MCF 10A (cell line): ENCODE measurements around the gene CCDC150. TPM values are rescaled to one million over a fixed set of nuclear protein-coding genes. Genes with fewer than 3 reads are reported as not detected.

Source experiments
- BruUV-seq: library from RNA; stranded (reverse); fragments of 400-500 nt; replicated peaks from 2 replicates; lab custom pipeline; 2021; lab: Mats Ljungman, UMichigan
- CTCF ChIA-PET: fragments of 300-600 bp; sonication (Branson Sonifier 250); formaldehyde crosslinking; extraction: SDS; loops from one replicate; lab custom pipeline; 2021; ENCODE audit warnings: antibody characterized with exemption, inconsistent platforms; lab: Yijun Ruan, JAX
- POLR2A ChIA-PET: fragments of 300-600, 350-650 bp; sonication (Branson Sonifier 250); formaldehyde crosslinking; extraction: SDS; loops from one replicate; lab custom pipeline; 2020; ENCODE audit warnings: antibody characterized with exemption, inconsistent platforms; lab: Yijun Ruan, JAX
- DNase-seq: peaks from one replicate; pipeline ENCODE4 v3.0.0-alpha.2; 2018; ENCODE audit not compliant: unreplicated experiment
- H3K27ac Mint-ChIP-seq: one replicate; pipeline ENCODE4 v1.8.0; 2022; ENCODE audit warnings: mild to moderate bottlenecking, low read depth, mixed read lengths; ENCODE audit not compliant: unreplicated experiment
- H3K27me3 Mint-ChIP-seq: one replicate; pipeline ENCODE4 v1.8.0; 2022; ENCODE audit warnings: mixed read lengths; ENCODE audit not compliant: insufficient read depth, unreplicated experiment
- H3K36me3 Mint-ChIP-seq: one replicate; pipeline ENCODE4 v1.8.0; 2022; ENCODE audit warnings: mild to moderate bottlenecking, moderate library complexity, mixed read lengths; ENCODE audit not compliant: insufficient read depth, unreplicated experiment
- H3K4me1 Mint-ChIP-seq: one replicate; pipeline ENCODE4 v1.8.0; 2022; ENCODE audit warnings: mixed read lengths; ENCODE audit not compliant: insufficient read depth, unreplicated experiment
- H3K4me3 Mint-ChIP-seq: one replicate; pipeline ENCODE4 v1.8.0; 2022; ENCODE audit warnings: mild to moderate bottlenecking, moderate library complexity, mixed read lengths; ENCODE audit not compliant: unreplicated experiment
- H3K9me3 Mint-ChIP-seq: one replicate; pipeline ENCODE4 v1.8.0; 2022; ENCODE audit warnings: mixed read lengths; ENCODE audit not compliant: unreplicated experiment
- intact Hi-C: fragments of 100-400 bp; cut with micrococcal nuclease; formaldehyde crosslinking; loops from 2 replicates; pipeline ENCODE4 v1.14.1; 2022
- total RNA-seq: library from RNA; stranded (reverse); gene quantifications from 2 replicates; pipeline ENCODE4 v1.2.3, GENCODE V29; 2022
- TF ChIP-seq, protein P1 (sequence below): fragments of 200-600 bp; IDR thresholded peaks from one replicate; pipeline ENCODE4 v1.8.0; 2022; ENCODE audit warnings: antibody characterized with exemption, mild to moderate bottlenecking; ENCODE audit not compliant: unreplicated experiment

Gene CCDC150
- total RNA-seq, 1 experiment from 2014 or later = 8.1 TPM

DNA sequence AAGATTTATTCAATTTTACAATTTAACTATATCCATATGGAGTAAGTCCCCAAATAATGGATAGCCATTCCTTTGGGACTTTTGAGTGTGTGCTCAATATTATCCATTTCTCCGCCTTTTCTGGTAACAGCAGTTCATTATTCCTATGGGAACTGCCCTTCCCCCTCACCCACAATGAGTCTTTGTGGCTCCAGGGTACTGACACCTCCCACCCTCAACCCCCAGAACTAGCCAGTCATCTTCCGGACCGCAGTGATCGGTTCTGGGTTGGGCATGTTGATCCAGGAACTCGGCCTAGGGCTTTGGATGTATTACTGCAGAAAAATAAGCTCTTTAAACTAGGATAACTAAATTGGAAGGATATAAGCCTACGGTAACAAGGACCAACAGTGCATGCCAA, 45.4 kb upstream of the CCDC150 start:
- intact Hi-C loops = no loop called here
- ChIA-PET CTCF (interaction anchor here (0.6 to 0.9 kb wide), 3 partner anchors 166 to 819 kb away, joined by 4 to 5 read pairs (median 4); no protein-coding TSS in a partner anchor), POLR2A (interaction anchor here (0.6 kb wide), 1 partner anchor 426 kb away, joined by 3 read pairs; no protein-coding TSS in a partner anchor)
- Mint-ChIP-seq H3K27ac (no peak overlapping the region), H3K36me3 (peaks cover 6% of the 10 kb centered on the region), H3K9me3 (no peaks in the 10 kb centered on the region), H3K4me1 (peaks cover 5% of the 10 kb centered on the region), H3K27me3 (no peaks in the 10 kb centered on the region), H3K4me3 (no peak overlapping the region)
- TF ChIP-seq, protein P1, sequence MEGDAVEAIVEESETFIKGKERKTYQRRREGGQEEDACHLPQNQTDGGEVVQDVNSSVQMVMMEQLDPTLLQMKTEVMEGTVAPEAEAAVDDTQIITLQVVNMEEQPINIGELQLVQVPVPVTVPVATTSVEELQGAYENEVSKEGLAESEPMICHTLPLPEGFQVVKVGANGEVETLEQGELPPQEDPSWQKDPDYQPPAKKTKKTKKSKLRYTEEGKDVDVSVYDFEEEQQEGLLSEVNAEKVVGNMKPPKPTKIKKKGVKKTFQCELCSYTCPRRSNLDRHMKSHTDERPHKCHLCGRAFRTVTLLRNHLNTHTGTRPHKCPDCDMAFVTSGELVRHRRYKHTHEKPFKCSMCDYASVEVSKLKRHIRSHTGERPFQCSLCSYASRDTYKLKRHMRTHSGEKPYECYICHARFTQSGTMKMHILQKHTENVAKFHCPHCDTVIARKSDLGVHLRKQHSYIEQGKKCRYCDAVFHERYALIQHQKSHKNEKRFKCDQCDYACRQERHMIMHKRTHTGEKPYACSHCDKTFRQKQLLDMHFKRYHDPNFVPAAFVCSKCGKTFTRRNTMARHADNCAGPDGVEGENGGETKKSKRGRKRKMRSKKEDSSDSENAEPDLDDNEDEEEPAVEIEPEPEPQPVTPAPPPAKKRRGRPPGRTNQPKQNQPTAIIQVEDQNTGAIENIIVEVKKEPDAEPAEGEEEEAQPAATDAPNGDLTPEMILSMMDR = no peak
- no TSS peak for BruUV-seq
- DNase-seq = no peak

DNA sequence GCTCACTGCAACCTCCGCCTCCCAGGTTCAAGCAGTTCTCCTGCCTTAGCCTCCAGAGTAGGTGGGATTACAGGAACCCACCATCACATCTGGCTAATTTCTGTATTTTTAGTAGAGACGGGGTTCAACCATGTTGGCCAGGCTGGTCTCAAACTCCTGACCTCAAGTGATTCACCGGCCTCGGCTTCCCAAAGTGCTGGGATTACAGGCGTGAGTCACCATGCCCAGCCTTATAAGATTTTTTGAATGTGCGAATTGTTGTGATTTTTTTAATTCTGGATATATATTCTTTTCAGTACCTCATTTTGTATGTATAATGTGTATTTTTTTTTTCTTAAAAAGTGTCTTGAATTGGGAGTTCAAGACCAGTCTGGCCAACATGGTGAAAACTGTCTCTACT, 42.0 kb upstream of the CCDC150 start:
- DNase-seq = no peak
- ChIA-PET POLR2A (no interaction called here), CTCF (no interaction called here)
- BruUV-seq = no TSS peak
- Mint-ChIP-seq H3K36me3 (no peaks in the 10 kb centered on the region), H3K4me1 (peaks cover 9% of the 10 kb centered on the region), H3K27ac (no peak overlapping the region), H3K27me3 (no peaks in the 10 kb centered on the region), H3K9me3 (no peaks in the 10 kb centered on the region), H3K4me3 (no peak overlapping the region)
- intact Hi-C loops = no loop called here
- TF ChIP-seq, protein P1 = no peak

- peaks cover 9% of the 10 kb centered on the region for H3K4me1 Mint-ChIP-seq
- no peaks in the 10 kb centered on the region for H3K27me3 Mint-ChIP-seq
- POLR2A ChIA-PET = no interaction called here
- intact Hi-C loops = no loop called here
- TF ChIP-seq, protein P1 = no peak
- no peaks in the 10 kb centered on the region for H3K9me3 Mint-ChIP-seq
- H3K4me3 Mint-ChIP-seq = no peak overlapping the region
- CTCF ChIA-PET = no interaction called here
- no peak for DNase-seq
- no peak overlapping the region for H3K27ac Mint-ChIP-seq
- no peaks in the 10 kb centered on the region for H3K36me3 Mint-ChIP-seq
- BruUV-seq = no TSS peak
Measured at GRCh38 chr2:196598412-196598811, 41.1 kb upstream of the CCDC150 start.

GRCh38 chr2:196598846-196599245, 40.7 kb upstream of the CCDC150 start:
- H3K9me3 Mint-ChIP-seq = no peaks in the 10 kb centered on the region
- ChIA-PET POLR2A (no interaction called here), CTCF (no interaction called here)
- peaks cover 9% of the 10 kb centered on the region for H3K4me1 Mint-ChIP-seq
- TF ChIP-seq, protein P1 = no peak
- H3K36me3 Mint-ChIP-seq = no peaks in the 10 kb centered on the region
- no TSS peak for BruUV-seq
- no peaks in the 10 kb centered on the region for H3K27me3 Mint-ChIP-seq
- H3K4me3 Mint-ChIP-seq = no peak overlapping the region
- intact Hi-C loops = no loop called here
- H3K27ac Mint-ChIP-seq = no peak overlapping the region
- no peak for DNase-seq
